ENCODE results near the gene CDCA3. TPM values are rescaled to one million over a fixed set of nuclear protein-coding genes. Genes with fewer than 3 reads are reported as not detected.
A peak's percentile ranks its signal among the peaks of the same experiment; 100 is the strongest.

Gene CDCA3
- total and polyA plus RNA-seq, 2 of the 13 experiments (the other 11 are each of a cell fraction or from before 2014, with no cell fraction given), result 32.7 to 56.5 TPM

DNA sequence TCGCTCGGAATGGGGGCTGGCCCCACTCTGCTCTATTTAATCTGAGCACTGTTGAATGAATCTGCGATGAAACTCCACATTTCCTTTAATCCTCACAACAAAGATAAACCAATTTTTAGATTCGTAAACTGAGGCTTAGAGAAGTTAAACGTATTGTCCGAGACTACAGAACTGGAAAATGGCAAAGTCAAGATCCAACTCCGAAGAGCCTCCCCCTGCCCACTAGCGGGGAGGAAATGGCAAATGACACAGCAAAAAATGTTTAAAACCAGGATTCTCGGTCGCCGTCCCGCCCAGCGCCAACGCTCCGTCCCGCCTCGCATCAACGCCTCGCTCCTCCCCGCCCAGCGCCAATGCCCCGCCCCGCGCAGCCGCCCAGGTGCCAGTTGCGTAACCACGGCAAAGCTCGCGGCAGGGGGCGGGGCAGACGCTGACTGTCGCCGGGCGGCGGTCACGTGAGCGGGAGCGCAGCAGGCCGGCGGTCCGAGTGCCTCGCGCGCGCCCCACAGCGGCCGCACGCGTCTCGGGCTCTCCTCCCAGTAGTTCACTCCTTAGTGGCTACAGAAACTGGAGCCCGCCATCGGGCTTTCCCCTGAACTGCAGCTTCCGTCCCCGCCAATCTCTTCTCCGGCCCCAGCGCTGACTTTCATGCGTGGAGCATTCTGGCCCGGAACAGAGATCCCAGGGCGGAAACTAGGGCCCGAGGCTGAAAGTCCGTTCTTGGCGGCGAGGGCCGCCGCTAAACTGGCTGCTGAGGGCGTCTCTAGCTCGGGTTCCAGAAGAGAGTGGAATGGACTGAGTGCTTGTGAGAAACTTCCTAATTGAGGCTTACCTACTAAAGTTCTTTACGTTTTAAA is 39.9 kb upstream of the CDCA3 start (continued):
- TF ChIP-seq, protein P1, sequence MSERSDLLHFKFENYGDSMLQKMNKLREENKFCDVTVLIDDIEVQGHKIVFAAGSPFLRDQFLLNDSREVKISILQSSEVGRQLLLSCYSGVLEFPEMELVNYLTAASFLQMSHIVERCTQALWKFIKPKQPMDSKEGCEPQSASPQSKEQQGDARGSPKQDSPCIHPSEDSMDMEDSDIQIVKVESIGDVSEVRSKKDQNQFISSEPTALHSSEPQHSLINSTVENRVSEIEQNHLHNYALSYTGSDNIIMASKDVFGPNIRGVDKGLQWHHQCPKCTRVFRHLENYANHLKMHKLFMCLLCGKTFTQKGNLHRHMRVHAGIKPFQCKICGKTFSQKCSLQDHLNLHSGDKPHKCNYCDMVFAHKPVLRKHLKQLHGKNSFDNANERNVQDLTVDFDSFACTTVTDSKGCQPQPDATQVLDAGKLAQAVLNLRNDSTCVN (CRISPR knock-in tag; IDR thresholded peaks at IDR 0.05; ENCODE audit: borderline replicate concordance), result no peak
- TF ChIP-seq, protein P2, sequence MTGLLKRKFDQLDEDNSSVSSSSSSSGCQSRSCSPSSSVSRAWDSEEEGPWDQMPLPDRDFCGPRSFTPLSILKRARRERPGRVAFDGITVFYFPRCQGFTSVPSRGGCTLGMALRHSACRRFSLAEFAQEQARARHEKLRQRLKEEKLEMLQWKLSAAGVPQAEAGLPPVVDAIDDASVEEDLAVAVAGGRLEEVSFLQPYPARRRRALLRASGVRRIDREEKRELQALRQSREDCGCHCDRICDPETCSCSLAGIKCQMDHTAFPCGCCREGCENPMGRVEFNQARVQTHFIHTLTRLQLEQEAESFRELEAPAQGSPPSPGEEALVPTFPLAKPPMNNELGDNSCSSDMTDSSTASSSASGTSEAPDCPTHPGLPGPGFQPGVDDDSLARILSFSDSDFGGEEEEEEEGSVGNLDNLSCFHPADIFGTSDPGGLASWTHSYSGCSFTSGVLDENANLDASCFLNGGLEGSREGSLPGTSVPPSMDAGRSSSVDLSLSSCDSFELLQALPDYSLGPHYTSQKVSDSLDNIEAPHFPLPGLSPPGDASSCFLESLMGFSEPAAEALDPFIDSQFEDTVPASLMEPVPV (CRISPR knock-in tag; IDR thresholded peaks at IDR 0.05), result peak; percentile 69; the same call in 1 of the 2 replicates
- no peak for TF ChIP-seq TBL1XR1 (IDR thresholded peaks at IDR 0.05; ENCODE audit: borderline replicate concordance, low read length, partially characterized antibody)
- peak; percentile 89 for TF ChIP-seq ZMAT3 (CRISPR knock-in tag; conservative IDR thresholded peaks at IDR 0.05)
- no peak for TF ChIP-seq ELF4 (CRISPR knock-in tag; IDR thresholded peaks at IDR 0.05; ENCODE audit: borderline replicate concordance)
- 0 out of 2 replicates have a peak, but pooled peaks have one; percentile 72 for TF ChIP-seq FIP1L1 (IDR thresholded peaks at IDR 0.05; ENCODE audit: borderline replicate concordance, insufficient read depth, low read depth, low read length)
- TF ChIP-seq, protein P3, sequence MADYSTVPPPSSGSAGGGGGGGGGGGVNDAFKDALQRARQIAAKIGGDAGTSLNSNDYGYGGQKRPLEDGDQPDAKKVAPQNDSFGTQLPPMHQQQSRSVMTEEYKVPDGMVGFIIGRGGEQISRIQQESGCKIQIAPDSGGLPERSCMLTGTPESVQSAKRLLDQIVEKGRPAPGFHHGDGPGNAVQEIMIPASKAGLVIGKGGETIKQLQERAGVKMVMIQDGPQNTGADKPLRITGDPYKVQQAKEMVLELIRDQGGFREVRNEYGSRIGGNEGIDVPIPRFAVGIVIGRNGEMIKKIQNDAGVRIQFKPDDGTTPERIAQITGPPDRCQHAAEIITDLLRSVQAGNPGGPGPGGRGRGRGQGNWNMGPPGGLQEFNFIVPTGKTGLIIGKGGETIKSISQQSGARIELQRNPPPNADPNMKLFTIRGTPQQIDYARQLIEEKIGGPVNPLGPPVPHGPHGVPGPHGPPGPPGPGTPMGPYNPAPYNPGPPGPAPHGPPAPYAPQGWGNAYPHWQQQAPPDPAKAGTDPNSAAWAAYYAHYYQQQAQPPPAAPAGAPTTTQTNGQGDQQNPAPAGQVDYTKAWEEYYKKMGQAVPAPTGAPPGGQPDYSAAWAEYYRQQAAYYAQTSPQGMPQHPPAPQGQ (CRISPR knock-in tag; IDR thresholded peaks at IDR 0.05; ENCODE audit: borderline replicate concordance), result no peak
- TF ChIP-seq ZNF850 (CRISPR knock-in tag; conservative IDR thresholded peaks at IDR 0.05), result no peak
- peak; percentile 82; the same call in 1 of the 2 replicates for TF ChIP-seq ZNF749 (CRISPR knock-in tag; IDR thresholded peaks at IDR 0.05; ENCODE audit: borderline replicate concordance)
- TF ChIP-seq ETV6 (CRISPR knock-in tag; conservative IDR thresholded peaks at IDR 0.05), result peak; percentile 66; the same call in 1 of the 2 replicates
- TF ChIP-seq KDM3A (CRISPR knock-in tag; IDR thresholded peaks at IDR 0.05; ENCODE audit: low read depth), result peak; percentile 49; the same call in 1 of the 2 replicates
- TF ChIP-seq CHD4 (IDR thresholded peaks at IDR 0.05; ENCODE audit: borderline replicate concordance, low read length), result no peak
- TF ChIP-seq SMC3 (IDR thresholded peaks at IDR 0.05; ENCODE audit: low read length), result peak; percentile 33; the same call in 1 of the 2 replicates
- TF ChIP-seq ZNF282 (IDR thresholded peaks at IDR 0.05; ENCODE audit: partially characterized antibody), result no peak
- TF ChIP-seq, protein P4, sequence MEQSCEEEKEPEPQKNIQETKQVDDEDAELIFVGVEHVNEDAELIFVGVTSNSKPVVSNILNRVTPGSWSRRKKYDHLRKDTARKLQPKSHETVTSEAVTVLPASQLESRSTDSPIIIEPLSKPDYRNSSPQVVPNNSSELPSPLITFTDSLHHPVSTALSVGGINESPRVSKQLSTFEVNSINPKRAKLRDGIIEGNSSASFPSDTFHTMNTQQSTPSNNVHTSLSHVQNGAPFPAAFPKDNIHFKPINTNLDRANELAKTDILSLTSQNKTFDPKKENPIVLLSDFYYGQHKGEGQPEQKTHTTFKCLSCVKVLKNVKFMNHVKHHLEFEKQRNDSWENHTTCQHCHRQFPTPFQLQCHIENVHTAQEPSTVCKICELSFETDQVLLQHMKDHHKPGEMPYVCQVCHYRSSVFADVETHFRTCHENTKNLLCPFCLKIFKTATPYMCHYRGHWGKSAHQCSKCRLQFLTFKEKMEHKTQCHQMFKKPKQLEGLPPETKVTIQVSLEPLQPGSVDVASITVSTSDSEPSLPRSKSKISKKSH (CRISPR knock-in tag; IDR thresholded peaks at IDR 0.05; ENCODE audit: borderline replicate concordance), result no peak
- peak; percentile 42; the same call in 1 of the 2 replicates for TF ChIP-seq ZSCAN9 (CRISPR knock-in tag; IDR thresholded peaks at IDR 0.05; ENCODE audit: borderline replicate concordance)
- TF ChIP-seq SP5 (CRISPR knock-in tag; IDR thresholded peaks at IDR 0.05; ENCODE audit: borderline replicate concordance, low read depth), result peak; percentile 99
- TF ChIP-seq, protein P5, sequence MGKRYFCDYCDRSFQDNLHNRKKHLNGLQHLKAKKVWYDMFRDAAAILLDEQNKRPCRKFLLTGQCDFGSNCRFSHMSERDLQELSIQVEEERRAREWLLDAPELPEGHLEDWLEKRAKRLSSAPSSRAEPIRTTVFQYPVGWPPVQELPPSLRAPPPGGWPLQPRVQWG (CRISPR knock-in tag; IDR thresholded peaks at IDR 0.05; ENCODE audit: borderline replicate concordance, low read depth), result no peak
- TF ChIP-seq, protein P6, sequence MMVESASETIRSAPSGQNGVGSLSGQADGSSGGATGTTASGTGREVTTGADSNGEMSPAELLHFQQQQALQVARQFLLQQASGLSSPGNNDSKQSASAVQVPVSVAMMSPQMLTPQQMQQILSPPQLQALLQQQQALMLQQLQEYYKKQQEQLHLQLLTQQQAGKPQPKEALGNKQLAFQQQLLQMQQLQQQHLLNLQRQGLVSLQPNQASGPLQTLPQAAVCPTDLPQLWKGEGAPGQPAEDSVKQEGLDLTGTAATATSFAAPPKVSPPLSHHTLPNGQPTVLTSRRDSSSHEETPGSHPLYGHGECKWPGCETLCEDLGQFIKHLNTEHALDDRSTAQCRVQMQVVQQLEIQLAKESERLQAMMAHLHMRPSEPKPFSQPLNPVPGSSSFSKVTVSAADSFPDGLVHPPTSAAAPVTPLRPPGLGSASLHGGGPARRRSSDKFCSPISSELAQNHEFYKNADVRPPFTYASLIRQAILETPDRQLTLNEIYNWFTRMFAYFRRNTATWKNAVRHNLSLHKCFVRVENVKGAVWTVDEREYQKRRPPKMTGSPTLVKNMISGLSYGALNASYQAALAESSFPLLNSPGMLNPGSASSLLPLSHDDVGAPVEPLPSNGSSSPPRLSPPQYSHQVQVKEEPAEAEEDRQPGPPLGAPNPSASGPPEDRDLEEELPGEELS (CRISPR knock-in tag; IDR thresholded peaks at IDR 0.05), result peak; percentile 74

Data from HepG2 (cell line).